ENCODE results near the gene BCAS3.
A peak's percentile ranks its signal among the peaks of the same experiment; 100 is the strongest.

BCAS3 gene

GRCh38 chr17:61291451-61292285, 614.0 kb downstream of the BCAS3 start:
- no peaks in the 10 kb centered on the region for H3K27me3 ChIP-seq (ENCODE audit: insufficient read depth, low read length)
- H3K23ac ChIP-seq (ENCODE audit: low read length), result no peak overlapping the region
- no peak overlapping the region for H2BK12ac ChIP-seq (ENCODE audit: low read length)
- no peaks in the 10 kb centered on the region for H3K36me3 ChIP-seq (ENCODE audit: control insufficient read depth in 1 of 2, insufficient read depth in 2 of 2, low read length in 2 of 2)
- no peak overlapping the region for H3K14ac ChIP-seq (ENCODE audit: low read length)
- no peak overlapping the region for H3K18ac ChIP-seq (ENCODE audit: low read length)
- no peak overlapping the region for H4K8ac ChIP-seq (ENCODE audit: low read depth, low read length)
- WGBS (ENCODE audit: extremely low coverage, insufficient coverage, insufficient read length), result no CpG with 5 or more reads among the region's 10 CpGs
- H3K9ac ChIP-seq (ENCODE audit: low read length), result no peak overlapping the region
- H2BK5ac ChIP-seq (ENCODE audit: low read depth, low read length, poor library complexity), result no peak overlapping the region
- H2AK5ac ChIP-seq (ENCODE audit: low read length), result no peak overlapping the region
- no peak overlapping the region for H3K4me3 ChIP-seq (ENCODE audit: low read depth, low read length)
- no peaks in the 10 kb centered on the region for H3K9me3 ChIP-seq (ENCODE audit: insufficient read depth, low read depth, low read length)
- H3K27ac ChIP-seq (ENCODE audit: low read depth, low read length), result no peak overlapping the region
- H4K91ac ChIP-seq (ENCODE audit: low read depth, low read length), result no peak overlapping the region
- H3K4me1 ChIP-seq (ENCODE audit: control insufficient read depth in 1 of 2, insufficient read depth in 2 of 2, low read length in 2 of 2), result peaks cover 15 to 19% of the 10 kb centered on the region in 2 experiments
- no peak overlapping the region for H2BK120ac ChIP-seq (ENCODE audit: insufficient read depth, low read length, poor library complexity)
- no peak for DNase-seq
- peaks cover 7% of the 10 kb centered on the region for H3K79me1 ChIP-seq (ENCODE audit: low read length)
- H3K4me2 ChIP-seq (ENCODE audit: low read length), result no peak overlapping the region
- no peak overlapping the region for H3K4ac ChIP-seq (ENCODE audit: low read depth, low read length)
- no peak overlapping the region for H4K12ac ChIP-seq (ENCODE audit: low read depth, low read length)
- H2AFZ ChIP-seq (ENCODE audit: insufficient read depth, low read length, poor library complexity), result no peak overlapping the region
- H3K79me2 ChIP-seq (ENCODE audit: control insufficient read depth, insufficient read depth, low read length, poor library complexity), result no peaks in the 10 kb centered on the region

GRCh38 chr17:61294286-61294685, 616.6 kb downstream of the BCAS3 start:
- H2BK120ac ChIP-seq (ENCODE audit: insufficient read depth, low read length, poor library complexity), result no peak overlapping the region
- H2AFZ ChIP-seq (ENCODE audit: insufficient read depth, low read length, poor library complexity), result no peak overlapping the region
- H2AK5ac ChIP-seq (ENCODE audit: low read length), result no peak overlapping the region
- H3K9ac ChIP-seq (ENCODE audit: low read length), result no peak overlapping the region
- WGBS (ENCODE audit: extremely low coverage, insufficient coverage, insufficient read length), result no CpG with 5 or more reads among the region's 2 CpGs
- no peak overlapping the region for H3K23ac ChIP-seq (ENCODE audit: low read length)
- no peak overlapping the region for H3K27ac ChIP-seq (ENCODE audit: low read depth, low read length)
- H4K8ac ChIP-seq (ENCODE audit: low read depth, low read length), result no peak overlapping the region
- no peak overlapping the region for H2BK5ac ChIP-seq (ENCODE audit: low read depth, low read length, poor library complexity)
- H3K4me2 ChIP-seq (ENCODE audit: low read length), result peak overlapping the region; percentile 22
- no peaks in the 10 kb centered on the region for H3K36me3 ChIP-seq (ENCODE audit: control insufficient read depth in 1 of 2, insufficient read depth in 2 of 2, low read length in 2 of 2)
- peaks cover 11 to 16% of the 10 kb centered on the region in 2 experiments for H3K4me1 ChIP-seq (ENCODE audit: control insufficient read depth in 1 of 2, insufficient read depth in 2 of 2, low read length in 2 of 2)
- H4K12ac ChIP-seq (ENCODE audit: low read depth, low read length), result no peak overlapping the region
- H3K27me3 ChIP-seq (ENCODE audit: insufficient read depth, low read length), result no peaks in the 10 kb centered on the region
- DNase-seq, result peak; percentile 10 to 69
- H3K79me2 ChIP-seq (ENCODE audit: control insufficient read depth, insufficient read depth, low read length, poor library complexity), result no peaks in the 10 kb centered on the region
- peaks cover 7% of the 10 kb centered on the region for H3K79me1 ChIP-seq (ENCODE audit: low read length)
- H3K4ac ChIP-seq (ENCODE audit: low read depth, low read length), result no peak overlapping the region
- H4K91ac ChIP-seq (ENCODE audit: low read depth, low read length), result no peak overlapping the region
- no peak overlapping the region for H3K14ac ChIP-seq (ENCODE audit: low read length)
- H3K18ac ChIP-seq (ENCODE audit: low read length), result no peak overlapping the region
- H3K4me3 ChIP-seq (ENCODE audit: low read depth, low read length), result no peak overlapping the region
- H2BK12ac ChIP-seq (ENCODE audit: low read length), result no peak overlapping the region
- H3K9me3 ChIP-seq (ENCODE audit: insufficient read depth, low read depth, low read length), result no peaks in the 10 kb centered on the region

GRCh38 chr17:61294777-61295176, 617.1 kb downstream of the BCAS3 start:
- peak overlapping the region; percentile 61 for H2BK12ac ChIP-seq (ENCODE audit: low read length)
- H3K18ac ChIP-seq (ENCODE audit: low read length), result no peak overlapping the region
- peak overlapping the region; percentile 13 for H2BK120ac ChIP-seq (ENCODE audit: insufficient read depth, low read length, poor library complexity)
- no peak overlapping the region for H2BK5ac ChIP-seq (ENCODE audit: low read depth, low read length, poor library complexity)
- no peak overlapping the region for H3K9ac ChIP-seq (ENCODE audit: low read length)
- no peak overlapping the region for H4K12ac ChIP-seq (ENCODE audit: low read depth, low read length)
- H3K4me1 ChIP-seq (ENCODE audit: control insufficient read depth in 1 of 2, insufficient read depth in 2 of 2, low read length in 2 of 2), result peaks cover 10 to 14% of the 10 kb centered on the region in 2 experiments
- peak; percentile 93 to 97 for DNase-seq
- H3K27me3 ChIP-seq (ENCODE audit: insufficient read depth, low read length), result no peaks in the 10 kb centered on the region
- H3K23ac ChIP-seq (ENCODE audit: low read length), result no peak overlapping the region
- WGBS (ENCODE audit: extremely low coverage, insufficient coverage, insufficient read length), result no CpG with 5 or more reads among the region's 3 CpGs
- H4K91ac ChIP-seq (ENCODE audit: low read depth, low read length), result no peak overlapping the region
- no peak overlapping the region for H3K4ac ChIP-seq (ENCODE audit: low read depth, low read length)
- no peak overlapping the region for H4K8ac ChIP-seq (ENCODE audit: low read depth, low read length)
- H3K4me3 ChIP-seq (ENCODE audit: low read depth, low read length), result no peak overlapping the region
- peak overlapping the region; percentile 43 for H3K4me2 ChIP-seq (ENCODE audit: low read length)
- H3K27ac ChIP-seq (ENCODE audit: low read depth, low read length), result peak overlapping the region; percentile 32
- no peaks in the 10 kb centered on the region for H3K79me2 ChIP-seq (ENCODE audit: control insufficient read depth, insufficient read depth, low read length, poor library complexity)
- no peak overlapping the region for H2AFZ ChIP-seq (ENCODE audit: insufficient read depth, low read length, poor library complexity)
- no peaks in the 10 kb centered on the region for H3K36me3 ChIP-seq (ENCODE audit: control insufficient read depth in 1 of 2, insufficient read depth in 2 of 2, low read length in 2 of 2)
- H3K9me3 ChIP-seq (ENCODE audit: insufficient read depth, low read depth, low read length), result no peaks in the 10 kb centered on the region
- peaks cover 7% of the 10 kb centered on the region for H3K79me1 ChIP-seq (ENCODE audit: low read length)
- no peak overlapping the region for H2AK5ac ChIP-seq (ENCODE audit: low read length)
- H3K14ac ChIP-seq (ENCODE audit: low read length), result no peak overlapping the region

GRCh38 chr17:61296058-61296457, 618.4 kb downstream of the BCAS3 start:
- peak; percentile 42 to 91 for DNase-seq
- no CpG with 5 or more reads among the region's 2 CpGs for WGBS (ENCODE audit: extremely low coverage, insufficient coverage, insufficient read length)
- Histone ChIP-seq H3K27ac (ENCODE audit: low read depth, low read length) (no peak overlapping the region), H3K18ac (ENCODE audit: low read length) (no peak overlapping the region), H4K12ac (ENCODE audit: low read depth, low read length) (no peak overlapping the region), H4K91ac (ENCODE audit: low read depth, low read length) (no peak overlapping the region), H2AK5ac (ENCODE audit: low read length) (no peak overlapping the region), H2BK12ac (ENCODE audit: low read length) (no peak overlapping the region), H3K79me1 (ENCODE audit: low read length) (peaks cover 7% of the 10 kb centered on the region), H3K4ac (ENCODE audit: low read depth, low read length) (no peak overlapping the region), H2BK5ac (ENCODE audit: low read depth, low read length, poor library complexity) (no peak overlapping the region), H3K27me3 (ENCODE audit: insufficient read depth, low read length) (no peaks in the 10 kb centered on the region), H3K4me2 (ENCODE audit: low read length) (no peak overlapping the region), H3K14ac (ENCODE audit: low read length) (no peak overlapping the region), H3K9ac (ENCODE audit: low read length) (no peak overlapping the region), H2AFZ (ENCODE audit: insufficient read depth, low read length, poor library complexity) (no peak overlapping the region), H3K4me3 (ENCODE audit: low read depth, low read length) (no peak overlapping the region), H3K4me1 (ENCODE audit: control insufficient read depth in 1 of 2, insufficient read depth in 2 of 2, low read length in 2 of 2) (peaks cover 10 to 14% of the 10 kb centered on the region in 2 experiments), H3K36me3 (ENCODE audit: control insufficient read depth in 1 of 2, insufficient read depth in 2 of 2, low read length in 2 of 2) (no peaks in the 10 kb centered on the region), H3K9me3 (ENCODE audit: insufficient read depth, low read depth, low read length) (no peaks in the 10 kb centered on the region), H4K8ac (ENCODE audit: low read depth, low read length) (no peak overlapping the region), H3K79me2 (ENCODE audit: control insufficient read depth, insufficient read depth, low read length, poor library complexity) (no peaks in the 10 kb centered on the region), H3K23ac (ENCODE audit: low read length) (no peak overlapping the region), H2BK120ac (ENCODE audit: insufficient read depth, low read length, poor library complexity) (no peak overlapping the region)
